DMS 273 (cell line): Measurements from ENCODE around the gene COP1.

Experiments
- DNase-seq: peaks from one replicate; lab custom pipeline; 2025; ENCODE audit not compliant: unreplicated experiment; lab: John Stamatoyannopoulos, UW

Gene COP1

DNA sequence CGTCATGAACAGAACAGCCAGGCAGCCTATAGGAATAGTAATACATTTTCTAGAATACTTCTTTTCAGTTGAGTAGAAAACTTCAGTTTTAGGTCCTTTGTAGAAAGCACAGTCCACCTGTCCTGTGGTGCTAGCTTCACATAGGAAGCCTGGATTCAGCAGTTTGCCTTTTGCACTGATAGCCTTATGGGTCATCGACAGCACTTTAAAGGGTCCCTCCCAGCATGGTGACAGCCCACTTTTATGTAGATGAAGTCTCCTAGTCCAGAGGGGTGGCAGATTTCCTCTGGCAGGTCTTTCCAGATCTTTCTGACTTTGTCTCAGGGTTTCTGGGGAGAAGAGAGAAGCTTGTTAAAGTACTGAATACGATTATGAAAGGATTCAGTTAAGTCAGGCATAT is 302.3 kb downstream of the COP1 start:
- no peak for DNase-seq

DNA sequence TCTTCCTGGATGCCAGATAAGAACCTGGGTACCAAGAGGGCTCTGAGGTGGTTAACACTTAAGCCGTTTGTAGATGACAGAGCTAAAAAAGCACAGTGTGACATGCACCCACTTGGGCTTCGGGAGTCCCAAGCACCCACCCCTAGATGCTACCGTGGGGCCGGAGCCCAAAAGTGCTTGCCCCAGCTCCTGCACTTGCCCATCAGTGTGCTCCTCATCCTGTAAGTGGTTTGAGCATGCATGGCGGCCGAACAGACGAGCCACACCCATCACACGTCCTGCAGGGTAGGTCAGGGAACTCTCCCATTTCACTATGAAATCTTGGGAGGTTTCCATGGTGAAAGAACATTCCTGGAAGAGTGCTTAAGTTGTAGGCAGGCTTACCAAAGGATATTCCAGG is 304.8 kb downstream of the COP1 start:
- no peak for DNase-seq

DNA sequence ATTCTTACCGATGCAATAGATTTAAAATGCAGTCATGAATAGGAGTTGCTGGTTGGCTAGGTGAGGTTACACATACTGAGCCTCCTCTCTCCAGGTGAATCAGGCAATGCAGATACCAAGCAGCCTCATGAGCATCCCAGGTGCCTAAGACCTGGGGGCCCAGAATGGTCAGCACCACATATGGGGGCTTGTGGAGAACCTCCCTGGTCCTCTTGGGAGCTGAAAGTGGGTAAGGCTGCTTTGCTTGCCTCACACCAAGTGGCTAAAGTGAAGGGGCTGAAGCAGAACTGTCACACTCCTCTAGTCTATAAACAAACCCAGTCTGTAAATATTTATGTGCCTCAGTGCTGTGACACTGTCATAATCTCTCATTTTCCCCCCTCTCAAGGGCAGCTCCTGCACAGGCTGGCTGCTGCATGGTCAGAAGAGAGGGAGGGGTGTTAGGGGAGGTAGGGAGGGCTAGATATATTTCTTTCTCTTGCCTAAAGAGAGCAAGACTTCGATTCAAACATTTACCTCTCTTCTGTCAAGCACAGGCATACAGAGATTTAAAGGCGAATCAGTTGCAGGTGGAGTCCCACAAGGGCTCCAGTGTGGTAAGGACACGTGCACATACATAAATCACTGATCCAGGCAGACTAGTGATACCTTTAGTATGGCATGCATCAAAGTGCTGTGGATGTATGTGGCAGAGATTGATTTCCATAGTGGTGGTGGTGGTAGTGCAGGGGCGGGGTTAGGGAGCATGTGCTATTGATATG is 305.8 kb downstream of the COP1 start:
- no peak for DNase-seq

DNA sequence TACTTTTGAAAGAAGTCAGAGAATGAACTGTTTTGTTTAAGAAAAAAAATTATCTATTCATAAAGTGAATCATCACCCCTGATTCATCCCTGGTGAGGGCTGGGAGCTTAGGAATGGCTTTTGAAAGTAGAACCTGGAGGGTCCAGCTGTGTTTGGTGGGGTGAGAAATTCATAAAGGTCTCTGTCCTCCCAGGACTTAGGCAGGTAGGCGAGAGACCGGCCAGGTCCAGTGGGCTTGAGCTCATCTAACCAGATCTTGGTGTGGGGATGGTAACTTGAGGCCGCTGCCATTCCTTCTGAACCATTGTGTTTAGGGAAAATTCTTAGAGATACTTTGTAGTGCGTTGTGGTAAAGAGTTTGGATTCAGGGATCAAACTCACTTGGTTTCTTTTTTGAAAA is 306.9 kb downstream of the COP1 start:
- DNase-seq = no peak

DNA sequence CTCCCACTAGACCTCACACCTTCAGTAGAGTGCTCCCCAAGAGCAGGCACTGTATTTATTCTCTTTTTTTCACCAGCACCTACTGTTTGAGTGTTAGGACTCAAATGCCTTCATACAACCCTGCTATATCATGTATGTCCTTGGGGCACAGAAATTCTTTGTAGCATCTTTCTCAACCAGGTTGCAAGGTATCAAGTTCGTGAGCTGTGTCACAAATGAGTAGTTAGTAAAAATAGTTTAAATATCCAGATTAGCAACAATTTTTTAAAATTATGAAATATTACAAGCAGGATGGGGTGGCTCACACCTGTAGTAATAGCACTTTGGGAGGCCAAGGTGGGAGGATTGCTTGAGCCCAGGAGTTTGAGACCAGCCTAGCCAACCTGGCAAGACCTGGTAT is 311.1 kb downstream of the COP1 start:
- DNase-seq = no peak
